Hepatocyte (in vitro differentiated cells): ENCODE data around the gene FAM227B. TPM values are rescaled to one million over a fixed set of nuclear protein-coding genes. Genes with fewer than 3 reads are reported as not detected.
"Not testable (repeated sequence)": the region's sequence is repeated elsewhere in the genome, so short reads cannot be mapped to it uniquely, and the experiment has no call there.

ENCODE experiments used
- DNase-seq: peaks from one replicate; pipeline ENCODE4 v3.0.0-alpha.2; 2016; ENCODE audit warnings: low spot score
- H2AFZ ChIP-seq: fragments of 200-600 bp; sonication (generic); 2 replicates; pipeline ENCODE4 v1.6.0; 2016; ENCODE audit warnings: antibody characterized with exemption, mild to moderate bottlenecking
- H3K27ac ChIP-seq: fragments of 200-600 bp; sonication (generic); 2 replicates; pipeline ENCODE4 v1.5.1; 2016; ENCODE audit warnings: mild to moderate bottlenecking
- H3K27me3 ChIP-seq: fragments of 200-600 bp; sonication (generic); 2 replicates; pipeline ENCODE4 v1.6.1; 2016
- H3K36me3 ChIP-seq: fragments of 200-600 bp; sonication (generic); replicated peaks from 2 replicates; pipeline ENCODE4 v1.5.1; 2016; ENCODE audit warnings: low read depth; ENCODE audit not compliant: insufficient read depth
- H3K4me1 ChIP-seq: fragments of 200-600 bp; sonication (generic); 2 replicates; pipeline ENCODE4 v1.5.1; 2016; ENCODE audit warnings: mild to moderate bottlenecking, moderate library complexity; ENCODE audit not compliant: insufficient read depth
- H3K4me2 ChIP-seq: fragments of 200-600 bp; sonication (generic); 2 replicates; pipeline ENCODE4 v1.6.0; 2016
- H3K4me3 ChIP-seq: fragments of 200-600 bp; sonication (generic); 2 replicates; pipeline ENCODE4 v1.5.1; 2016; ENCODE audit warnings: mild to moderate bottlenecking
- H3K79me2 ChIP-seq: fragments of 200-600 bp; sonication (generic); 2 replicates; pipeline ENCODE4 v1.6.0; 2017; ENCODE audit warnings: mild to moderate bottlenecking
- H3K9me2 ChIP-seq: fragments of 200-600 bp; sonication (generic); replicated peaks from 2 replicates; pipeline ENCODE4 v1.6.0; 2017; ENCODE audit warnings: mild to moderate bottlenecking; ENCODE audit not compliant: insufficient read depth
- H3K9me3 ChIP-seq: fragments of 200-600 bp; sonication (generic); 2 replicates; pipeline ENCODE4 v1.5.1; 2016; ENCODE audit warnings: low read depth, mild to moderate bottlenecking
- H4K20me1 ChIP-seq: fragments of 200-600 bp; sonication (generic); 2 replicates; pipeline ENCODE4 v1.6.0; 2016; ENCODE audit warnings: mild to moderate bottlenecking; ENCODE audit not compliant: insufficient read depth, poor library complexity, severe bottlenecking
- CTCF ChIP-seq: fragments of 200-600 bp; sonication (generic); IDR thresholded peaks from 2 replicates; pipeline ENCODE4 v1.5.1; 2016; ENCODE audit warnings: antibody characterized with exemption, mild to moderate bottlenecking; ENCODE audit not compliant: poor library complexity
- EZH2 ChIP-seq: fragments of 200-600 bp; sonication (generic); IDR thresholded peaks from 2 replicates; pipeline ENCODE4 v1.6.1; 2016; ENCODE audit warnings: antibody characterized with exemption, mild to moderate bottlenecking, borderline replicate concordance
- EZH2phosphoT487 ChIP-seq: fragments of 200-600 bp; sonication (generic); IDR thresholded peaks from one replicate; pipeline ENCODE4 v1.6.1; 2018; ENCODE audit warnings: antibody characterized with exemption, mild to moderate bottlenecking, low read depth, moderate library complexity; ENCODE audit not compliant: unreplicated experiment, severe bottlenecking
- WGBS: methylation state at CpG from one replicate; pipeline ENCODE4 v1.1.6; 2016; ENCODE audit warnings: low lambda C conversion rate; ENCODE audit errors: missing lambda C conversion rate; 5-methylcytosine and 5-hydroxymethylcytosine counted together
- polyA plus RNA-seq: library from polyadenylated mRNA; unstranded; fragments of >200 nt; fragmentation: Nextera tagmentation; extraction: Ambion mirVana; gene quantifications from 2 replicates; pipeline ENCODE4 v1.2.1, GENCODE V29; 2016
- total RNA-seq: library from RNA; depleted of rRNA; stranded (reverse); fragments of >200 nt; gene quantifications from 2 replicates; pipeline ENCODE4 v1.2.3, GENCODE V29; 2014

Gene FAM227B
- total and polyA plus RNA-seq, 2 experiments from 2014 or later: 4.5 to 9.2 TPM

- no peaks in the 10 kb centered on the region for H3K9me2 ChIP-seq
- H2AFZ ChIP-seq: no peak overlapping the region
- no peak overlapping the region for H3K4me3 ChIP-seq
- H3K27me3 ChIP-seq: no peaks in the 10 kb centered on the region
- H3K79me2 ChIP-seq: no peaks in the 10 kb centered on the region
- 83% methylated on average over 1 of the region's 1 CpG for WGBS
- TF ChIP-seq EZH2: no peak
- TF ChIP-seq CTCF: no peak
- TF ChIP-seq EZH2phosphoT487: no peak
- DNase-seq: no peak
- H3K27ac ChIP-seq: no peak overlapping the region
- H3K4me1 ChIP-seq: no peaks in the 10 kb centered on the region
- H3K9me3 ChIP-seq: no peaks in the 10 kb centered on the region
- no peaks in the 10 kb centered on the region for H4K20me1 ChIP-seq
- no peaks in the 10 kb centered on the region for H3K36me3 ChIP-seq
- H3K4me2 ChIP-seq: no peak overlapping the region
These were observed 125.8 kb downstream of the FAM227B start for GRCh38 chr15:49494842-49495241.

DNA sequence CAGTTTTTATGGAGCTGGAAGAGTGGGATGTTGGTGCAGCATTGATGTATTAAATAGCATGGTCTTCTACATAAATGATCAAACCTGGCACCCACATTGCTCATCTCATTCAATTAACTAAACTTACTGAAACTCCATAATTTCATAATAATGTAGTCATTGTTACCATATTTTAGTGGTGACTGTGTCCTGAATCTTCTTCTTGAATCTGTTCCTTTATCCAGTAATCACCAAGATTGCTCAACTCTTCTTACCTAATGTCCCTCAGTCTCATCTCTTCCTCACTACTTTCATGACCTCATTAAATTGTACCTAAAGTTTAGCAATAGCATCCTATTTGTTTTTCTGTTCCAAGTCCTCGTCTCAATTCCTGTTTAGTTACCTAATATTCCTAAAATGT, 127.8 kb downstream of the FAM227B start:
- WGBS: 69% methylated on average over 1 of the region's 1 CpG

DNA sequence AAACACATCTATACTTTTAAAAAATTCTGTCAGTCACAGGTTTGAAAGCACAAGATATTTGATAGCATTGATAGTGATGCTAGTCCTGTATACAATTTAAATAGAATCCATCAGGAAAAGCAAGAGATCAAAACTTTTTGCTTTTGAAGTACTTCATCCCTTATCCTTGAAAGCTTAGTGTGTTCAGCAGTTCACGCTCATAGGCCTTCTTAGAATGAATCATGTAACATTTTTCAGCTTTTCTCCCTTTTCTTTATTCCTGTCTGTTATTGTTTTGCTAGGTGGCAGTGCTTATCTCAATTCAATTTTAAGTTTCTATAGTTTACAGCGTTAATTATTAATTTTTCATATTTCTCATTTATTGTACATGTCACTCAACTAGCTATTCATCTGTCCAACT, 128.5 kb downstream of the FAM227B start:
- H2AFZ ChIP-seq: no peak overlapping the region
- H3K4me1 ChIP-seq: no peaks in the 10 kb centered on the region
- no peak overlapping the region for H3K4me3 ChIP-seq
- H3K4me2 ChIP-seq: no peak overlapping the region
- no peak overlapping the region for H3K27ac ChIP-seq
- no peaks in the 10 kb centered on the region for H3K27me3 ChIP-seq
- 92% methylated on average over 2 of the region's 2 CpGs for WGBS
- TF ChIP-seq EZH2 (no peak), EZH2phosphoT487 (no peak), CTCF (no peak)
- no peaks in the 10 kb centered on the region for H4K20me1 ChIP-seq
- no peaks in the 10 kb centered on the region for H3K79me2 ChIP-seq
- no peaks in the 10 kb centered on the region for H3K9me3 ChIP-seq
- H3K36me3 ChIP-seq: no peaks in the 10 kb centered on the region
- H3K9me2 ChIP-seq: no peaks in the 10 kb centered on the region
- DNase-seq: no peak

More for the DNA sequence above, 127.8 kb downstream of the FAM227B start:
- TF ChIP-seq EZH2phosphoT487 (no peak), CTCF (no peak), EZH2 (no peak)
- no peak for DNase-seq
- H3K4me2 ChIP-seq: no peak overlapping the region
- no peaks in the 10 kb centered on the region for H3K79me2 ChIP-seq
- H3K9me2 ChIP-seq: no peaks in the 10 kb centered on the region
- H3K27me3 ChIP-seq: no peaks in the 10 kb centered on the region
- H3K4me1 ChIP-seq: no peaks in the 10 kb centered on the region
- no peak overlapping the region for H3K27ac ChIP-seq
- no peak overlapping the region for H2AFZ ChIP-seq
- no peaks in the 10 kb centered on the region for H4K20me1 ChIP-seq
- no peaks in the 10 kb centered on the region for H3K9me3 ChIP-seq
- no peak overlapping the region for H3K4me3 ChIP-seq
- no peaks in the 10 kb centered on the region for H3K36me3 ChIP-seq

- TF ChIP-seq EZH2 (no peak), EZH2phosphoT487 (no peak), CTCF (no peak)
- Histone ChIP-seq H4K20me1 (no peaks in the 10 kb centered on the region), H3K27ac (no peak overlapping the region), H3K79me2 (no peaks in the 10 kb centered on the region), H3K4me1 (no peaks in the 10 kb centered on the region), H3K4me2 (no peak overlapping the region), H2AFZ (no peak overlapping the region), H3K36me3 (no peaks in the 10 kb centered on the region), H3K9me3 (no peaks in the 10 kb centered on the region), H3K9me2 (no peaks in the 10 kb centered on the region), H3K27me3 (no peaks in the 10 kb centered on the region), H3K4me3 (no peak overlapping the region)
- WGBS: 56% methylated on average over 1 of the region's 1 CpG
- DNase-seq: no peak
These were observed 129.7 kb downstream of the FAM227B start for GRCh38 chr15:49490966-49491365.

GRCh38 chr15:49485401-49485800, 135.2 kb downstream of the FAM227B start:
- not testable (repeated sequence) for H2AFZ ChIP-seq, H3K4me2 ChIP-seq, H3K4me1 ChIP-seq, H3K27me3 ChIP-seq, H3K9me2 ChIP-seq, H3K36me3 ChIP-seq, H4K20me1 ChIP-seq, H3K27ac ChIP-seq, H3K4me3 ChIP-seq, H3K79me2 ChIP-seq, H3K9me3 ChIP-seq, DNase-seq
- WGBS: 66% methylated on average over 1 of the region's 1 CpG

DNA sequence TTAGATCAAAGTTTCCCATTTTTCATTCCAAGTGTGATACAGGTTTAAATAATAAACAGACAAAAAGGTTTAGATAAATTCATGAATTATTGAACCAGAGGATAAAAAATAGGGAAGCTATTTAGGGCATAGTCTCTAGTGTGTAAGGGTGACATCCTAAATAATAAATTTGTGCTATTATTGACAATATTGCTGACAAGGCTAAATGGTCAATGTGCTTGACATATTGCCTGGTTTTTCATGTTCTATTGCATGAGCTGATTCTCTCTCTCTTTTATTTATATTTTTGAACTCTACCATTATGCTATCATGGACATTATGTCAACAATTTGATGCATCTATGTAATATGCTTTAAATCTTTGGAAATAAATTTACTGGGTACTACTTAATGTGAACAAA, 141.6 kb downstream of the FAM227B start:
- H3K4me2 ChIP-seq, H3K36me3 ChIP-seq, H3K27me3 ChIP-seq, H3K9me3 ChIP-seq, H2AFZ ChIP-seq, H3K27ac ChIP-seq, H3K79me2 ChIP-seq, H4K20me1 ChIP-seq, H3K4me3 ChIP-seq, H3K4me1 ChIP-seq, DNase-seq, H3K9me2 ChIP-seq: not testable (repeated sequence)
